Adrenal gland (tissue), 12 donors: ENCODE data around the gene MAP2K5. TPM values are rescaled to one million over a fixed set of nuclear protein-coding genes. Genes with fewer than 3 reads are reported as not detected.

Experiments
- DNase-seq, 7 donors: peaks; one replicate each; pipeline ENCODE4 v3.0.0-alpha.2; 2019 to 2020
- H3K27ac ChIP-seq, 5 donors: fragments of 200-600 bp; sonication (generic) in 4 of 5; 1 replicate in 3 of 5; 2 replicates in 2 of 5; pipeline versions ENCODE4 v1.5.1 to v1.8.0; 2016 to 2020; ENCODE audit warnings: mild to moderate bottlenecking in 1 of 5
- H3K27me3 ChIP-seq: fragments of 200-600 bp; 2 replicates; pipeline ENCODE4 v1.8.0; 2021
- H3K36me3 ChIP-seq, 2 donors: fragments of 200-600 bp; replicated peaks in 1 of 2; 1 replicate in 1 of 2; 2 replicates in 1 of 2; pipeline versions ENCODE4 v1.5.1 to v1.8.0; 2018 to 2022
- H3K4me1 ChIP-seq, 2 donors: fragments of 200-600 bp; replicated peaks in 1 of 2; 1 replicate in 1 of 2; 2 replicates in 1 of 2; pipeline versions ENCODE4 v1.5.1 to v1.8.0; 2018 to 2021
- H3K4me3 ChIP-seq, 4 donors: fragments of 200-600 bp; sonication (generic) in 3 of 4; one replicate each; pipeline ENCODE4 v1.5.1; 2016 to 2018
- H3K9me3 ChIP-seq, 3 donors: fragments of 200-600 bp; sonication (generic) in 1 of 3; replicated peaks in 1 of 3; 1 replicate in 2 of 3; 2 replicates in 1 of 3; pipeline versions ENCODE4 v1.5.1 to v1.8.0; 2016 to 2021
- CTCF ChIP-seq, 6 experiments: fragments of 450-650 bp in 4 of 6; fragments of 200-600 bp in 2 of 6; sonication (generic) in 1 of 6; IDR thresholded peaks; 1 replicate in 5 of 6; 2 replicates in 1 of 6; pipeline versions ENCODE4 v1.5.1 to v1.8.0; 2016 to 2021; ENCODE audit warnings: antibody characterized with exemption in 6 of 6, mild to moderate bottlenecking in 2 of 6, moderate library complexity in 1 of 6
- POLR2A ChIP-seq, 2 donors: fragments of 450-650 bp; IDR thresholded peaks; one replicate each; pipeline ENCODE4 v1.6.1; 2017; ENCODE audit warnings: antibody characterized with exemption in 2 of 2, mild to moderate bottlenecking in 2 of 2, moderate library complexity in 1 of 2
- WGBS, 4 donors: extraction: QIAGEN DNeasy Blood & Tissue Kit in 2 of 4; methylation state at CpG; one replicate each; pipeline versions ENCODE4 v1.1.5 to v1.1.7; 2013 to 2017; 5-methylcytosine and 5-hydroxymethylcytosine counted together
- intact Hi-C, 2 donors: fragments of 100-400 bp; cut with DNase I; formaldehyde crosslinking; loops; one replicate each; pipeline versions ENCODE4 v1.14.1 to v1.15.0; 2022 to 2023
- polyA plus RNA-seq, 3 donors: library from polyadenylated mRNA; stranded (reverse); fragments of 200-250 nt in 2 of 3; fragments of 350-450 nt in 1 of 3; fragmentation: Illumina TruSeq in 1 of 3; extraction: RNeasy Lipid Tissue Mini Kit (QIAGEN cat#74804) in 1 of 3; gene quantifications; one replicate each; pipeline ENCODE4 v1.2.3, GENCODE V29; 2013 to 2014
- total RNA-seq, 9 donors: library from RNA; depleted of rRNA in 4 of 9; stranded (reverse); fragments of >200 nt in 4 of 9; fragments of 120-200 nt in 1 of 9; fragmentation: NEBNext Ultra II Directional in 1 of 9; extraction: Animal tissue kit (Norgen Biotek cat#: 25700) in 1 of 9; gene quantifications; one replicate each; pipeline versions ENCODE4 v1.1.0 to v1.2.4, GENCODE V29; 2013 to 2023
- donor health status: healthy with polysubstance abuse.
- donor health status: Bipolar disorder and iron deficiency.
- donor health status: DM: yes; HTN: yes; CAD: no.
- donor health status: DM: no; HTN: no; CAD: no.
- donor health status: DM: no; HTN: no; CAD: no.
- donor health status: DM: yes; HTN: yes; CAD: no.

MAP2K5 gene
- total and polyA plus RNA-seq, 12 donors, result 10.3 to 33.8 (median 17.0) TPM

- no peaks in the 10 kb centered on the region for H3K36me3 ChIP-seq
- no peak overlapping the region for H3K4me3 ChIP-seq
- no peaks in the 10 kb centered on the region for H3K27me3 ChIP-seq
- intact Hi-C loops, result no loop called here
- no peak for DNase-seq
- H3K27ac ChIP-seq, result no peak overlapping the region
- WGBS, 4 donors, result 92 to 95% (median 92%) methylated on average over 5 of the region's 5 CpGs
- H3K9me3 ChIP-seq, result no peaks in the 10 kb centered on the region
- TF ChIP-seq POLR2A (IDR thresholded peaks at IDR 0.05) (no peak), CTCF (IDR thresholded peaks at IDR 0.05) (no peak)
- peaks cover 0 to 21% of the 10 kb centered on the region in 2 donors for H3K4me1 ChIP-seq
Observed at GRCh38 chr15:67845974-67846373, 303.5 kb downstream of the MAP2K5 start.

GRCh38 chr15:67849538-67849937 lies 307.0 kb downstream of the MAP2K5 start:
- TF ChIP-seq CTCF (IDR thresholded peaks at IDR 0.05) (no peak), POLR2A (IDR thresholded peaks at IDR 0.05) (no peak)
- Histone ChIP-seq H3K27me3 (no peaks in the 10 kb centered on the region), H3K27ac (no peak overlapping the region), H3K4me3 (no peak overlapping the region), H3K36me3 (no peaks in the 10 kb centered on the region), H3K4me1 (peaks cover 0 to 11% of the 10 kb centered on the region in 2 donors), H3K9me3 (no peaks in the 10 kb centered on the region)
- 98 to 100% (median 100%) methylated on average over 1 of the region's 1 CpG for WGBS, 4 donors
- intact Hi-C loops, result no loop called here
- no peak for DNase-seq

- Histone ChIP-seq H3K4me3 (no peak overlapping the region), H3K36me3 (no peaks in the 10 kb centered on the region), H3K27me3 (no peaks in the 10 kb centered on the region), H3K27ac (peak overlapping the region in 3 of 5 donors; percentile 39 to 70 (median 52)), H3K9me3 (no peaks in the 10 kb centered on the region), H3K4me1 (peaks cover 0 to 11% of the 10 kb centered on the region in 2 donors)
- TF ChIP-seq CTCF (IDR thresholded peaks at IDR 0.05), result no peak
- no peak for TF ChIP-seq POLR2A (IDR thresholded peaks at IDR 0.05)
- intact Hi-C loops, result no loop called here
- 35 to 44% (median 43%) methylated on average over 7 of the region's 7 CpGs for WGBS, 4 donors
- peak in 2 of 7 donors; percentile 12 to 33 for DNase-seq
Observed at GRCh38 chr15:67850336-67850735, 307.8 kb downstream of the MAP2K5 start.

GRCh38 chr15:67850994-67851571 lies 308.6 kb downstream of the MAP2K5 start:
- intact Hi-C loops, result no loop called here
- H3K36me3 ChIP-seq, result no peaks in the 10 kb centered on the region
- no peak overlapping the region for H3K4me3 ChIP-seq
- H3K9me3 ChIP-seq, result no peaks in the 10 kb centered on the region
- H3K4me1 ChIP-seq, result peaks cover 0 to 11% of the 10 kb centered on the region in 2 donors
- peak in 6 of 7 donors; percentile 73 to 80 (median 76) for DNase-seq
- H3K27ac ChIP-seq, result peak overlapping the region in 3 of 5 donors; percentile 39 to 81 (median 70)
- TF ChIP-seq POLR2A (IDR thresholded peaks at IDR 0.05) (no peak), CTCF (IDR thresholded peaks at IDR 0.05) (no peak)
- no peaks in the 10 kb centered on the region for H3K27me3 ChIP-seq
- 31 to 49% (median 38%) methylated on average over 4 of the region's 4 CpGs for WGBS, 4 donors
